ENCODE measurements around the gene ACAA1. TPM values are rescaled to one million over a fixed set of nuclear protein-coding genes. Genes with fewer than 3 reads are reported as not detected.

Gene ACAA1
- total RNA-seq, 1 experiment from 2014 or later = 49.0 TPM

DNA sequence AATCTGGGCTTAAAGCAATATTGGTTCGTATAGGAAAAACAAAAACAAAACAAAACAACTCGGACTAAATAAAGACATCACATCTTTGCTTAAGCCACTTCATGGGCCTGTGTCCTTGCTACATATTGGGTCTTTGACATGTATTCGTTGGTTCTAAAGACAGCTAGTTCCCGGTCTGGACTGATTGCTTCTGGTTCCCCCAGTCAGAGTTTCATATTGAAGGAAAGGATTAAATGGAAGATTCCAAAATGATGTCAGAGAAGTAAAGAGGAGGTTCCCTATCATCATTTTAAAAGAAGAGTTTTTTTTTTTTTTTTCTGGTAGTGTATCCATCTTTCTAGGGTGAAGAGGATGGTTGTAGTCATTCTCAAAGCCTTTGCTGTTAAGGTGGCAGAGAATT lies 30.7 kb upstream of the ACAA1 start:
- Histone ChIP-seq H3K79me2 (ENCODE audit: insufficient read depth, low read length) (peaks cover 73% of the 10 kb centered on the region), H3K4me3 (replicated peaks in 1 of 2; ENCODE audit: low read depth in 1 of 2, low read length in 2 of 2) (no peak overlapping the region), H3K9ac (ENCODE audit: low read length) (no peak overlapping the region), H3K27me3 (ENCODE audit: insufficient read depth, low read length) (no peaks in the 10 kb centered on the region), H3K4me2 (ENCODE audit: low read length) (peak overlapping the region; percentile 77), H3K4me1 (ENCODE audit: control insufficient read depth in 1 of 2, insufficient read depth in 2 of 2, low read length in 2 of 2) (peaks cover 6 to 43% of the 10 kb centered on the region in 2 experiments; a peak in 3 of 4 replicates), H2AFZ (ENCODE audit: low read depth, low read length, poor library complexity, severe bottlenecking) (no peak overlapping the region), H3K36me3 (ENCODE audit: control insufficient read depth in 1 of 2, insufficient read depth in 2 of 2, low read length in 2 of 2) (no peaks in the 10 kb centered on the region), H4K20me1 (ENCODE audit: insufficient read depth) (peaks cover 4% of the 10 kb centered on the region; the same call in 1 of the 2 replicates), H3K9me3 (ENCODE audit: control insufficient read depth in 1 of 2, insufficient read depth in 1 of 2, low read depth in 1 of 2, low read length in 2 of 2) (no peaks in the 10 kb centered on the region), H3K27ac (ENCODE audit: low read depth, low read length) (no peak overlapping the region), H3K9me2 (ENCODE audit: insufficient read depth) (no peaks in the 10 kb centered on the region)
- BruUV-seq (replicated peaks) = no TSS peak
- intact Hi-C loops (cut with micrococcal nuclease) = no loop called here
- DNase-seq (ENCODE audit: low read depth, low spot score) (no peak), ATAC-seq (no peak)
- ChIA-PET CTCF (no interaction called here), RAD21 (ENCODE audit: low non-redundant PET in 1 of 2, low total read pairs in 2 of 2, uncharacterized antibody in 2 of 2, unreplicated experiment in 2 of 2) (no interaction called here), POLR2A (interaction anchor here (1.1 kb wide), 1 partner anchor 31 kb away, joined by 3 read pairs; the partner anchor contains the start of gene ACAA1)
- TF ChIP-seq POLR2A (IDR thresholded peaks at IDR 0.05; ENCODE audit: borderline replicate concordance, extremely low read depth, insufficient read depth, insufficient read length) (no peak), ZFX (IDR thresholded peaks at IDR 0.05) (no peak), EGR1 (IDR thresholded peaks at IDR 0.05; ENCODE audit: low read depth) (no peak), CEBPB (IDR thresholded peaks at IDR 0.05; ENCODE audit: low read depth) (no peak), POLR2AphosphoS5 (IDR thresholded peaks at IDR 0.05; ENCODE audit: low read depth, low read length) (no peak), EZH2 (IDR thresholded peaks at IDR 0.05) (no peak), CBX3 (IDR thresholded peaks at IDR 0.05; ENCODE audit: low read depth) (no peak), YY1 (IDR thresholded peaks at IDR 0.05; ENCODE audit: extremely low read depth, insufficient replicate concordance, low read depth, low read length) (no peak), TCF7L2 (IDR thresholded peaks at IDR 0.05; ENCODE audit: borderline replicate concordance, extremely low read depth, insufficient read depth, insufficient read length) (no peak), ELF1 (IDR thresholded peaks at IDR 0.05; ENCODE audit: borderline replicate concordance, low read depth) (no peak), RAD21 (IDR thresholded peaks at IDR 0.05; ENCODE audit: low read depth) (no peak), FOSL1 (IDR thresholded peaks at IDR 0.05; ENCODE audit: low read depth) (no peak), JUND (IDR thresholded peaks at IDR 0.05) (no peak), EZH2phosphoT487 (IDR thresholded peaks at IDR 0.05; ENCODE audit: borderline replicate concordance) (no peak), SP1 (IDR thresholded peaks at IDR 0.05; ENCODE audit: low read depth) (no peak), SIN3A (IDR thresholded peaks at IDR 0.05; ENCODE audit: low read depth) (no peak)
- TF ChIP-seq, protein P1, sequence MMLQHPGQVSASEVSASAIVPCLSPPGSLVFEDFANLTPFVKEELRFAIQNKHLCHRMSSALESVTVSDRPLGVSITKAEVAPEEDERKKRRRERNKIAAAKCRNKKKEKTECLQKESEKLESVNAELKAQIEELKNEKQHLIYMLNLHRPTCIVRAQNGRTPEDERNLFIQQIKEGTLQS (IDR thresholded peaks at IDR 0.05) = no peak
- TF ChIP-seq, protein P2, sequence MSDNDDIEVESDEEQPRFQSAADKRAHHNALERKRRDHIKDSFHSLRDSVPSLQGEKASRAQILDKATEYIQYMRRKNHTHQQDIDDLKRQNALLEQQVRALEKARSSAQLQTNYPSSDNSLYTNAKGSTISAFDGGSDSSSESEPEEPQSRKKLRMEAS (IDR thresholded peaks at IDR 0.05) = no peak
- TF ChIP-seq, protein P3, sequence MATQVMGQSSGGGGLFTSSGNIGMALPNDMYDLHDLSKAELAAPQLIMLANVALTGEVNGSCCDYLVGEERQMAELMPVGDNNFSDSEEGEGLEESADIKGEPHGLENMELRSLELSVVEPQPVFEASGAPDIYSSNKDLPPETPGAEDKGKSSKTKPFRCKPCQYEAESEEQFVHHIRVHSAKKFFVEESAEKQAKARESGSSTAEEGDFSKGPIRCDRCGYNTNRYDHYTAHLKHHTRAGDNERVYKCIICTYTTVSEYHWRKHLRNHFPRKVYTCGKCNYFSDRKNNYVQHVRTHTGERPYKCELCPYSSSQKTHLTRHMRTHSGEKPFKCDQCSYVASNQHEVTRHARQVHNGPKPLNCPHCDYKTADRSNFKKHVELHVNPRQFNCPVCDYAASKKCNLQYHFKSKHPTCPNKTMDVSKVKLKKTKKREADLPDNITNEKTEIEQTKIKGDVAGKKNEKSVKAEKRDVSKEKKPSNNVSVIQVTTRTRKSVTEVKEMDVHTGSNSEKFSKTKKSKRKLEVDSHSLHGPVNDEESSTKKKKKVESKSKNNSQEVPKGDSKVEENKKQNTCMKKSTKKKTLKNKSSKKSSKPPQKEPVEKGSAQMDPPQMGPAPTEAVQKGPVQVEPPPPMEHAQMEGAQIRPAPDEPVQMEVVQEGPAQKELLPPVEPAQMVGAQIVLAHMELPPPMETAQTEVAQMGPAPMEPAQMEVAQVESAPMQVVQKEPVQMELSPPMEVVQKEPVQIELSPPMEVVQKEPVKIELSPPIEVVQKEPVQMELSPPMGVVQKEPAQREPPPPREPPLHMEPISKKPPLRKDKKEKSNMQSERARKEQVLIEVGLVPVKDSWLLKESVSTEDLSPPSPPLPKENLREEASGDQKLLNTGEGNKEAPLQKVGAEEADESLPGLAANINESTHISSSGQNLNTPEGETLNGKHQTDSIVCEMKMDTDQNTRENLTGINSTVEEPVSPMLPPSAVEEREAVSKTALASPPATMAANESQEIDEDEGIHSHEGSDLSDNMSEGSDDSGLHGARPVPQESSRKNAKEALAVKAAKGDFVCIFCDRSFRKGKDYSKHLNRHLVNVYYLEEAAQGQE (IDR thresholded peaks at IDR 0.05; ENCODE audit: low read depth) = no peak
